Islet precursor cell (in vitro differentiated cells): ENCODE measurements around the gene HMG20B.
"Not testable (repeated sequence)": the region's sequence is repeated elsewhere in the genome, so short reads cannot be mapped to it uniquely, and the experiment has no call there.

Source experiments
- DNase-seq: peaks from one replicate; pipeline ENCODE4 v3.0.0-alpha.2; 2018

Gene HMG20B

DNA sequence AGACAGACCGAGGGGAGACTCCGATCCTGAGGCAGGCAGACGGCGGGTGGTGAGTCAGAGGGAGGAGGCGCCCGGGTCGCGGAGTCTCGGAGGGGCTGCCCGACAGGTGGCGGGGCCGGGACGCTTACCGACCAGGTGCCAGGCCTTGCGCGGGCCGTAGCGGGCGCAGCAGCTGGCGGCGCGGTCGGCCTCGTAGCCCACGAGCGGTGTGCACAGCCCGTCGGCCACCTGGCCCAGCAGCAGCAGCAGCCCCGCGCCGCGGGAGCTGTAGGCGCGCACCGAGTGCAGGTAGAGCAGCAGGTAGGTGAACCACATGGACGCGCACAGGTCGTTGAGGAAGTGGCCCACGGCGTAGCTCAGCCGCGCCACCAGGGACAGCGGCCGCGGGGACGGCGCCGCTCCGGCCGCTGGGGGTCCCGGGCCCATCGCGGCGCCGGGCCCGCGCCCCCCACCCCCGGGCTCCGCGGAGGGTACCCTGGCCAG is 15.7 kb upstream of the HMG20B start:
- peak; percentile 84 for DNase-seq

DNA sequence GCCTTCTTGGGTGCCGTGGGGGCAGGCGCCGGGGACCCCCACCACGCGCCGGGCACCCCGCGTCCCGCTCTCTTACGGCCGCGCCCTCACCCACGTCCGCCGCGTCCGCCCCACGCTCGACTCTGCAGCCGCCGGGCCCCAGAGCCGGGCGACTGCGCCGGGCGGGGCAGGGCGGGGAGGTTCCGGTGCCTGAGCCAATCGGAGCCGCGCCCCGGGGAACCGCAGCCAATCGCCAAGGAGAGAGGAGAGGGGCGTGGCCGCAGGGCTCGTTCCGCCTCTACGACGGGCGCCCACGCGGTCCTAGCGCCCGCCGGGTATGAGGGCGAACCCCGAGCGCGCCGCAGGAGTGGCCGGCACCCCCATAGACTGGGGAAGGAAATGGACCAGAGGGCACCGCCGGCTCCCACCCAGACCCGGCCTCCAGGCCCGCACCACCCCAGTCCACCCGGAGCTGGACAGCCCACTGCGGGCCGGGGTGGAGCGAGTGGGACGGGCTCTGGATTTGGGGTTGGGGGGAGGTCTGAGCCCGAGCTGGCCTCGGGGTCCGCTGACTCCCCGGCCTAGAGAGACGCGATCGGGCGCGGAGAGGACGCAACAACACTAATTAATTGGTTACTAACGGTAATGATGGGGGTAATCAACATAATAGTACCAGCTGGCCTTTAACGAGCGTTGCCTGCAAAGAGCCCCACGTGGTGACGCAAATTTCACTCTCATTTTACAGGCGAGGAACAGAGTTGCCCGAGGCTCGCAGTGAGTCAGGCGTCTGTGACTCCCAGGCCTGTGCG is 15.1 kb upstream of the HMG20B start, which contains the start of gene MFSD12:
MFSD12 (minus strand) TSS at position 126 of the 788 bp plus-strand sequence. CDS start 183 bp downstream, outside the sequence.
- peak; percentile 97 for DNase-seq

DNA sequence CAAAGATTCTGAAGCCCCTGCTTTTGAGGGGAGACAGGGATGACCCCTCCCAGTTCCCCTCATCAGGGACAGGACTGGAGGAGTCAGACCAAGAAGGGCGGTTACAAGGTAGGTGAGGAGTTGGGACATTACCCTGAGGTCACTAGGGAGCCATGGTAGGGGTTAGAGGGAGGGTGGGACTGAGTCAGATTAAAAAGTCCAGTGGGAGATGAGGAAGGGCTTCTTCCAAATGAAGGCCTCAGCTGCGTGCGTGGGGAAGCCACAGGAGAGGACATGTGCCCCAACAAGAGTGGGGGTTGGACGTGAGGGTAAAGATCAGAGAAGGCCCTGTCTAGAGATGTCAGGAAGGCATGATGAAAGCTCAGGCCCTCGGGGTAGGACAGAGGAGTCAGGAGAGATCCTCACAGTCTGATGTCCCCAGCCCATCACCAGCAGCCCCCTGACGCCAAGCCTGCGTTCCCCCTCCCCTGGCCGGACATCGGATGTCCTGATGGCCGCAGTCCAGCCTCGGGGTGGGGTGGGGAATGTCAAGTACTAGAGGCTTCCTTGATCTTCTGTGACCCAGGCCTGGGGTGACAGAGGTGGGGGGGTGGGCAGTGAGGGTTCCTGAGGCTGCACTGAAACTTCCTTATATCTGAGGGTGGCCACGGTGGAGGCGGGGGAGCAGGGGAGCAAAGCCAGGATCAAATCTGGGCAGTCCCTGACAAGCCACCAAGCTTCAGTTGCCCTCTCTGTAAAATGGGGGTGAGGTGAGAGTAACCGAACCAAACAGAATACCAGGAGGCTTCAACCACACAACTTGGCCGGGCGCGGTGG is 8.8 kb upstream of the HMG20B start:
- no peak for DNase-seq

DNA sequence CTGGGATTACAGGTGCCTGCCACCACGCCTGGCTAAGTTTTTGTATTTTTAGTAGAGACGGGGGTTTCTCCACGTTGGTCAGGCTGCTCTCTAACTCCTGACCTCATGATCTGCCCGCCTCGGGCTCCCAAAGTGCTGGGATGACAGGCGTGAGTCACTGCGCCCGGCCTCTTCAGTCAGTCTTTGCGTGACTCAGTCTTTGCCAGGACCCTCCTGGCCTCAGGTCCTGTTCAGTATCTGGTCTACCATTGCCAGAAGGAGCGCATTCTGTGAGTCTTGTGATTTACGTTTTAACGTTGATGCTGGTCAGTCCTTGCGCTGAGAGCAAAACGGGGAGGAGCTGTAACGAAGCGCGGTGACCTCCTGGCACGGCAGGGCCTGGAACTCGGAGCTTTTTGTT is 7.6 kb upstream of the HMG20B start:
- peak; percentile 95 for DNase-seq

DNA sequence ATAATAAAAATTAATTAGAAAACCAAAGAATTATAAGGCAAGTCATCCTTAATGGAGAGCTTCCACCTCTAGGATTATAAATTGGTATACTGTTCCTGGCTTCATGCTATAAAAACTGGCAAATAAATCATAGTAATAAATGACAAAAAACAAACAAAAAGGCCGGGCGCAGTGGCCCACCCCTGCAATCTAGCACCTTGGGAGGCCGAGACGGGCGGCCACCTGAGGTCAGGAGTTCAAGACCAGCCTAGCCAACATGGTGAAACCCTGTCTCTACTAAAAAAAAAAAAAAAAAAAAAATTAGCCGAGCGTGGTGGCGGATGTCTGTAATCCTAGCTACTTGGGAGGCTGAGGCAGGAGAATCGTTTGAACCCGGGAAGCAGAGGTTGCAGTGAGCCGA is 2.7 kb upstream of the HMG20B start:
- DNase-seq: not testable (repeated sequence)

DNA sequence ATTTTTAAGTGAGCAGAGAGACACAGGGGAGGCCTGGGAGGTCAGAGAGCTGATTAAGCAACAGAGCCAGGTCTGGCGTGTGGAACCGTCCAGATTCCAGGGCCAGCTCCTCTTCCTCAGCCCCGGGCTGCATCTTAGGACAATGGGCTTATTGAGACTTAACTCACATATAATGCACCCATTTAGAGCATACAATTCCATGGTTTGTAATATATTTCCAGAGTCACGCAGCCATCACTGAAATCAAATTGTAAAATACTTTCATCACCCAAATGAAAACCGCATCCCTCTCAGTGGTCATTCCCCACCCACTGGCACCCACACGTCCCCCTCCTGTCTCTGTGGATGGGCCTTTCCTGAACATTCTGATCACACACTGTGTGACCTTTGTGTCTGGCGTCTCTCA is 2.1 kb upstream of the HMG20B start:
- peak; percentile 80 for DNase-seq

DNA sequence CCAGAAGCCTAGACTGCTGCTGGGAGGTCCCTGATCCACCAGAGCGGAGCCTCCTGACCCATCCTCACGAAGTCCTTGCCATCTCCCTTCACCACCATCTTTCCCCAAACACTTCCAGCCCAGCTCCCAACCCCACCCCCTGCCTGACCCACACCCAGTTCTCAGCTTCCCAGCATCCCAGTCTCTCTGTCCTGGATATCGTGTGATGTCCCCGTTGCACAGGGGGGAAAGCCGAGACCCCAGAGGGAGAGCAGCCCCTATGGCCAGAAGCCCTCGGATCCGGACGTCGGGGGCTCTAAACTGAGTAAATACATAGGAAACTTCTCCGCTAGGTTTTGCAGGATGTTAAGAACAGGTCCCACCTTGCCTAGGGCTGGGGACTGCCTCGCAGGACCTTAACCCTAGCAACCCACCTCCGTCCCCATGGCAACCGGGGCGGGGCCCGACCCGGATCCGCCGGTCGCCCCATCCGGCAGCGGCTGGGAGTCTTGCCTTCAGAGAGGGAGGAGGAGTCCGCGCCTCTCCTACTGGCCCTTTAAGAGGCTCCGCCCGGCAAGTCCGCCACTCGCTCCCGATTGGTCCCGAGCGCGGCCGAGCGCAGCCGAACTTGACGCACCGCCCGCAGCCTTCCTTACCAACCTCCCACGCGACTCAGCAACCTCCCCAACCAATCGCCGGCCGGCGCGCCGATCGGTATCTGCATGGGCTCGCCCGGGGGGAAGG is 451 bp upstream of the HMG20B start:
- DNase-seq: peak; percentile 100

DNA sequence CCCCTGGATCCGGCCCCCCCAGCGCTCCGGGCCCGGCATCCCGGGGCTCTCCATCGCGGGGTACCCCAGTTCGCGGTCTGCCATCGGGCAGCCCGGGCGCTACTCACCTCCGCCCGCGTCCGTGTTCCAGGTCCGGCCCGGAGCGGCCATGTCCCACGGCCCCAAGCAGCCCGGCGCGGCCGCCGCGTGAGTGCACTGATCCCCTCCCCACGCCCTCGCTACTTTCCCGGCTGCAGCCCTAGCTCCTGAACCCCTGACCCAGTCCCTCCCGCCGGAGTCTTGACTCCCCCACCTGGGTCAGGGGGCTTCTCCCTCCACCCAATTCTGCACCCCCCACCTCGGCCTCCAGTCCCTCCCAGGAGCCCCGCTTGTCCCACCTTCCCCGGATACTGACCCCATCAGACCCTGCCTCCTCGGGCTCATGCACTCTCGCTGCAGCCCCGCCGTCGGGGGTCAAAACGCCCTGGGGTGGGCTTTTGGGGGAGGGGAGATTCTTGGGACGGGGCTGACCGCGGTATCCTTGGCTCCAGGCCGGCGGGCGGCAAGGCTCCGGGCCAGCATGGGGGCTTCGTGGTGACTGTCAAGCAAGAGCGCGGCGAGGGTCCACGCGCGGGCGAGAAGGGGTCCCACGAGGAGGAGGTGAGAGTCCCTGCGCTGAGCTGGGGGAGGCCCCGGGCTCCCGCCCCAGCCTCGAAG is 566 bp downstream of the HMG20B start:
- peak; percentile 68 for DNase-seq

DNA sequence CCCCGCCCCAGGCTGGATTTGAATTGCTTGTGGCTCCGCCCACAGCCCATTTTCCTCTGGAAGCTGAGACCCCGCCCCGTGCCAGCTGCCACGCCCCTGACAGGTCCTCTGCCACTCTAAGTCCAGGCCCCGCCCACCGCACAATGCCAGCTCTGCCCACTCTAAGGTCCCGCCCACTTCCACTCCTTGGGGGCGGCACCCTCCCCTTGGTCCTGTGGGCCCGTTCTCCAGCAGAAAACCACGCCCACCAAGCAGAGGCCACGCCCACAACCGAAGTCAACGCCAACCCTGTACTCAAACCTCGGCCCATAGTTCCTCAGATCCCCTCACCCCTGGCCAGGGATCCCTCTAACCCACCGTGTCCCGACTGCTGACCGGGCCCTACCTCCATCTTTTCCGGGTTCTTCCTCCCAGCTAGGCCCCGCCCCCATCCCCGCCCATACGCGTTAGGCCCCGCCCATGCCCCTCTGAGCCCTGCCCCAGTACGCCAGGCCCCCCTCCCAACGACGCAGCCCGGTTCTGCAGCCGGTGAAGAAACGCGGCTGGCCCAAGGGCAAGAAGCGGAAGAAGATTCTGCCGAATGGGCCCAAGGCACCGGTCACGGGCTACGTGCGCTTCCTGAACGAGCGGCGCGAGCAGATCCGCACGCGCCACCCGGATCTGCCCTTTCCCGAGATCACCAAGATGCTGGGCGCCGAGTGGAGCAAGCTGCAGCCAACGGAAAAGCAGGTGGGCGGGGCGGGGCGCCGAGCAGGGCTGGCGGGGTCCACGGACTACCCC is 1.3 kb downstream of the HMG20B start:
- DNase-seq: peak; percentile 99

DNA sequence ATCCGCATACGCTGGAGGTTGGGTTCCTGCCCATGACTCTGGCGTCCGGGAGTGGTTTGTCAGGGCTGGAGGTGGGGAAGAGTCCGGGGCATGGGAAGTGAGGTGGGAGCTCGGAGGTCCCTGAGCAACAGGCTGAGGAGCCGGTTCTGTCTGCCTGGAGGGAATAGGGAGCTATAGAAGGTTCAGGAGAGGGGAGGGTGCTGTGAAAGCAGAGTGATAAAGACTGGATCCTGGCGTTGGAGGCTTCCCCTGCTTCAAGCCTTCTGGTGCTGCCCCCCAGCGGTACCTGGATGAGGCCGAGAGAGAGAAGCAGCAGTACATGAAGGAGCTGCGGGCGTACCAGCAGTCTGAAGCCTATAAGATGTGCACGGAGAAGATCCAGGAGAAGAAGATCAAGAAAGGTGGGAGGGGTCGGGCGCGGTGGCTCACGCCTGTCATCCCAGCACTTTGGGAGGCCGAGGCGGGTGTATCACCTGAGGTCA is 2.6 kb downstream of the HMG20B start:
- peak; percentile 89 for DNase-seq

DNA sequence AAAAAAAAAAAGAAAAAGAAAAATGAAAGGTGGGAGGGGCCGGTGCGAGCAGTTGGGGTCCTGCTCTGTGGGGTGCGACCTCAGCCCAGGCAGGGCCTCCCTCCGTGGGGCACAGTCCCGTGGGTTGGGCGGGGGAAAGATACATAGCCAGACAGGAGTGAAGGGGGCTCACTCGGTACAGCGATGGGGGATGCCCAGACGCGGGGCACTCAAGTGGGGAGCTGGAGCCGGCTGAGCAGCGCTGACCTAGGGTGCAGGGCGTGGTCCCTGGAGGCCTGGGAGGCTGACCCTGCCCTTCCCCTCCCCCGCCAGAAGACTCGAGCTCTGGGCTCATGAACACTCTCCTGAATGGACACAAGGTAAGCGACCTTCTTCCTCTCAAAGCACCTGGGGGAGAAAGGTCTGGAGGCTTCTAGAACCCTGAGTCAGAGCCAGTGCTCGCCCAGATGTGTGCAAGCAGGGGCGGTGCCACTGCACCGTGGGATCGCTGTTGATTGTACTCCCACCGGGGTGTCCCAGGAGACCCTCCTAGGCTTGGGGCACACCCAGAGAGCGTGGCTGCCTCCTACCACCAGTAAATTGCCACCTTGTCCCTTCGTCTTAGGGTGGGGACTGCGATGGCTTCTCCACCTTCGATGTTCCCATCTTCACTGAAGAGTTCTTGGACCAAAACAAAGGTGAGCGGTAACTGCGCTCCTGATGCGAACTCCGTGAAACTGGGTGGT is 3.4 kb downstream of the HMG20B start:
- DNase-seq: no peak

DNA sequence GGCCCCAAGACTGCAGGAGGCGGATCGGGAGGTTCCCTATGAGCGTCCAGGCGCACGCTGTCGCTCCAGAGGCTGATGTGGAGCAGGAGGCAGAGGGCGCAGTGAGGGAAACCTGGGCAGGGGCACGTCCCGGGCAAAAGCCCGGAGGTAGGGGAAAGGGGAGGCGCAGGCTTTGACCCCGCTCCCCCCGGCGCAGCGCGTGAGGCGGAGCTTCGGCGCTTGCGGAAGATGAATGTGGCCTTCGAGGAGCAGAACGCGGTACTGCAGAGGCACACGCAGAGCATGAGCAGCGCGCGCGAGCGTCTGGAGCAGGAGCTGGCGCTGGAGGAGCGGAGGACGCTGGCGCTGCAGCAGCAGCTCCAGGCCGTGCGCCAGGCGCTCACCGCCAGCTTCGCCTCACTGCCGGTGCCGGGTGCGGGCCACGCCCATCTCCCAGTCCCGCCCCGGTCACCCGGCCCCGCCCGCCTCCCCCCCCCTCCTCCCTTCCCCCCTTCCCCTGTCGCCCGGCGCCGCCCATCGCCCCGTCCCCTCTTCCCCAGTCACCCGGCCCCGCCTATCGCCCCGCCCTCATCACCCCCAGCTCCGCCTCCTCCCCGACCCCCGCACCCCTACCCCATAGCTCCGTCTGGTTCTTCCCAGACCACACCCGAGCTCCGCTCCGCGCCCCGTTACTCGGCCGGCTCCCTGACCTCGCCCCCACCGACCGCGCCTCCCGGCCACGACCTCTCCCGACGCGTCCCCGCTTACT is 4.1 kb downstream of the HMG20B start:
- DNase-seq: peak; percentile 86

DNA sequence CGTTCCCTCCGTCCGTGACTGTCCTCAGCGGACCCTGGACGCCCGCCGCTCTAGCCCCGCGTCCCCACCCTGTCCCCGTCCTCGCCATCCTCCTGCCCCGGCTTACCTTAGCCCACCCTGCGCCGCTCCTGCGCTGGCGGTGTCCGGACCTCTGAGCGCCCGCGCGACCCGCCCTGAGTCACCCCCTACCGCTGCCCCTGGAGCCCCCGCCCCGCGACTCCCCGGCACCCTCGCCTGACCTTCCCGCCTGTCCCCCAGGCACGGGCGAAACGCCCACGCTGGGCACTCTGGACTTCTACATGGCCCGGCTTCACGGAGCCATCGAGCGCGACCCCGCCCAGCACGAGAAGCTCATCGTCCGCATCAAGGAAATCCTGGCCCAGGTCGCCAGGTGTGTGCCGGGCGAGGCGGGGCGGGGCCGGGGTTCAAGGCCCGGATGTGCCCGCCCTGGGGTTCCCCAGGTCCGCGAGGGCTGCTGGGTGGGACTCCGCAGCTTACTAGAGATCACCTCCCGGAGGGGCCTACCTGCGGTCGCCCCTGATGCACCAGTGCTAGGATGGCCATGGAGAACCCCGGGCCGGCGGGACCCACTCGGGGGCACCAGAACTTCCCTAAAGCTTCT is 5.1 kb downstream of the HMG20B start:
- DNase-seq: no peak

DNA sequence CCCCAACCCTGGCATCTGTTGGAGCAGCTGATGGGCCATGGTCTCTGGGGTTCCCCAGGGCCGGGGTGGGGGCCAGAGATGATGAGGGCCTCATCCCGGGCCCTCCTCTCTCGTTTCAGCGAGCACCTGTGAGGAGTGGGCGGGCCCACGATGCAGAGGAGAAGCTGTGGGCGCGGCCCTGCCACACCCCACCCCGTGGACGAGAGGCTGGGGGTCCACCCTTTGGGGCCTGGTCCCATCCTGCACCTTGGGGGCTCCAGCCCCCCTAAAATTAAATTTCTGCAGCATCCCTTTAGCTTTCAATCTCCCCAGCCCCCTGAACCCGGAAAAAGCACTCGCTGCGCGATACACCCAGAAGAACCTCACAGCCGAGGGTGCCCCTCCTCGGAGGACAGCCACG is 5.6 kb downstream of the HMG20B start:
- no peak for DNase-seq

DNA sequence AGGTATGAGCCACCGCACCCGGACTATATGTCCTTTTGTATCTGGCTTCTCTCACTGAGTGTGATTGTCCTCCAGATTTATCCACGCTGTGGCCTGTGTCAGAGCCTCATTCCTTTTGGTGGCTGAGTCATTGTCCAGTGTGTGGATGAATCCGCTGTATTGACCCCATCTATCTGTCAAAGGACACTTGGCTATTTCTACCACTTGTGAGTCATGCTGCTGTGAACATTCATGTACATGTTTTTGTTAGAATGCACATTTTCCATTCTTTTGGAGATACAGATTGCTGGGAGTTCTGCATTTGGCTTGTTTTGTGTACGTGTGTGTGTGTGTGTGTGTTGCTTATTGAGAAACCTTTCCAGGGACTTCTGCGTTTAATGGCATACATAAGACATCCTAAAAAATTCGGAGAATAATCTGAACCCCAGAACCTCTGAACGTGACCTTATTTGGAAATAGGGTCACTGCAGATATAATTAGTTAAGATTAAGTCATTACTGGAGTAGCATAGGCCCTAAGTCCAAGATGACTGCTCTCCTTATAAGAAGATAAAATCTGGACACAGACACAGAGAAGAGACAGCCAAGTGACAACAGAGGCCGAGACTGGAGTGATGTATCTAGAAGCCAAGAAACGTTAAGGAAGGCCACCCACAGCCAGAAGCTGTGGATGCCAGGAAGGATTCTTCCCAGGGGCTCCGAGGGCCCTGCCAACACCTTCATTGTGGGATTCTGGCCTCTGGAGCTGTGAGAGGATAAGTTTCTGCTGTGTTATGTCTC is 7.6 kb downstream of the HMG20B start:
- peak; percentile 78 for DNase-seq

DNA sequence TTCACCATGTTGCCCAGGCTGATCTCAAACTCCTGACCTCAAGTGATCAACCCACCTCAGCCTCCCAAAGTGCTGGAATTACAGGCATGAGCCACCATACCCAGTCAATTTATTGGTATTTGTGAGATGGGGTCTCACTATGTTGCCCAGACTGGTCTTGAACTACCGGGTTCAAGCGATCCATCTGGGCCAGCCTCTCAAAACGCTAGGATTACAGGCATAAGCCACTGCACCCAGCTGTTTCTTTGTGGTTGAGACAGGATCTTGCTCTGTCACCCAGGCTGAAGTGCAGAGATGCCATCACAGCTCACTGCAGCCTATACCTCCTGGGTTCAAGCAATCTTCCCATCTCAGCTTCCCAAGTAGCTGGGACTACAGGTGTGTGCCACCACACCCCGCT is 9.0 kb downstream of the HMG20B start:
- DNase-seq: not testable (repeated sequence)

DNA sequence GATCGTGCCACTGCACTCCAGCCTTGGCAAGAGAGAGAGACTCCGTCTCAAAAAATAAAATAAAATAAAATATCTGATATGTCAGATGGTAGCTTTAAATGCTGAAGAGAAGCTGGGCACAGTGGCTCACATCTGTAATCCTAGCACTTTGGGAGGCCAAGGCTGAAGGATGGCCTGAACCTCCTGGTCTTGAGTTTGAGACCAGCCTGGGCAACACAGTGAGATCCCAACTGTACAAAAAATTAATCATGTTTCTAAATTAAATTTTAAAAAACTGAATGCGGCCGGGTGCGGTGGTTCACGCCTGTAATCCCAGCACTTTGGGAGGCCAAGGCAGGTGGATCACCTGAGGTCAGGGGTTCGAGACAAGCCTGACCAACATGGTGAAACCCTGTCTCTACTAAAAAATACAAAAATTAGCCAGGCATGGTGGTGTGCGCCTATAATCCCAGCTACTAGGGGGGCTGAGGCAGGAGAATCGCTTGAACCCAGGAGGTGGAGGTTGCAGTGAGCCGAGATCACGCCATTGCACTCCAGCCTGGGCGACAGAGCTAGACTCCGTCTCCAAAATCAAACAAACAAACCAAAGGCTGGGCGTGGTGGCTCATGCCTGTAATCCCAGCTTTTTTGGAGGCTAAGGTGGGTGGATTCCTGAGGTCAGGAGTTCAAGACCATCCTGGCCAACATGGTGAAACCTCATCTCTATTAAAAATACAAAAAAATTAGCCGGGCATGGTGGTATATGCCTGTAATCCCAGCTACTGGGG is 11.5 kb downstream of the HMG20B start:
- not testable (repeated sequence) for DNase-seq
